ENCODE data around the gene DNAJB12.

Gene DNAJB12

DNA sequence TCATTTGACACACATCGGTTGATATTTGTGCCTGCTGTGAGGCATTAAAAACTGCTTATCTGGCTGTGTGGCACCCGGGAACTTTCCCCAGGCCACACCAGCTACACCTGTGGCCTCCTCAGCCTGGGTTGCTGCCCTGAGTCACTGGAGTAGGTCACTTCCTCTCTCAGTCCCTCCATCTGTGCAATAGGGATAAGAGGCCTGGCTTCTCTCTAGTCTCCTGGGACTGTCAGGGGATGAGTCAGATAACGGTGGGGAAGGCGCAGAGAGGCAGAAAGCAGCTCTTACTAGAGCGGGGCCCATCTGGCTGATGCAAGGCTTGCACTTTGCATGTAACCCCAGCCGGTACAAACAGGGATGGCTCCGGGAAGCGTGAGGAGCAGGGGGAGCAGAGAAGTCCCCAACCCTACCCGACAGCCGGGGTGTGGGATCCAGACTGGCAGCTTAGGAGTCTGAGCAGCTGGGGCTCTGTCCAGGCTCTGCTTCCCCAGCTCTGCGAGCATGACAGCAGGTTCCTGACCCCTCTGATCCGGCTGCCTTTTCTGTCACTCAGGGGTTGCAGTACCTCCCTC lies 34.0 kb downstream of the DNAJB12 start:
- TF ChIP-seq POLR2A (IDR thresholded peaks at IDR 0.05; ENCODE audit: low read depth, low read length) = no peak; the same call in 1 of the 2 replicates
- peak; percentile 100 for DNase-seq (ENCODE audit: insufficient read length, low spot score)
- peak; percentile 96 for FAIRE-seq

DNA sequence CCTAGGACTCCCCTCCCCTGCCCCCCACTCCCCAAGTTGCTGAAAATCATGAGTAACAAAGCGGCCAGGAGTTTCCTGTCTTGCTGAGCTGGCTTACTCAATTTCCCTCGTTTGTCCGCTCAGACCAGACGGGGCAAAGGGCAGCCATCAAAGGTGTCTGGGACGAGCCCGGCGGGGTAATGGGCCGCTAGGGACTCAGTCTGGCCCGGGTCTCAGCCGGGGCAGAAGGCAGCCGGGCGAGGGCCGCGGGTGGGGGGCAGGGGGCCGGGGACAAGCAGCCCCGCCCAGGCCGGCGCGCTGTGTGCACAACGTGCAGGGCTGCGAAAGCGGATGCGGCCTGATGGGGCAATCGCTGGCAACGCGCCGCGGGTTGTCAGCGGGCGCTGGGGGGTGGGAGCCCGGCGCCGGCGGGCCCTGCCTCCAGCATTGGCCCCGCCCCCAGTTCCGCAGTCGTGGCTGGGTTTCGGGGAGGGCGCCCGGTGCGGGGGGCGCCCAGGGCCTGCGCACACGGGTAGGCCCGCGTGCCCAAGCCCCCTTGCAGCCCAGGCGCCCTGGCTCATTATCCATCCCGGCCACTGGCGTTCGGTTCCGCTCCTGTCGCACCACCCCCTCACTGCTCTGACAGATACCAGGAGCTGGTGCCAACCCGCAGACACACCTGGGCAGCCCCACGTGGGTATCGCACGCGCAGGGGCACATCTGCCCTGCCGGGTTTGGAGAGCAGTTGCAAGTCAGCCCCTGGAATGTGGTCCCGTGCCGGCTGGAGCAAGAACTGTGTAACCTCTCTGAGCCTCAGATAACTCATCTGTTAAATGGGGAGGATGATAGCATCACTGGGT lies 35.1 kb downstream of the DNAJB12 start:
- no peak for FAIRE-seq
- peak; percentile 86 for DNase-seq (ENCODE audit: insufficient read length, low spot score)
- peak; percentile 25; the same call in 1 of the 2 replicates for TF ChIP-seq POLR2A (IDR thresholded peaks at IDR 0.05; ENCODE audit: low read depth, low read length)

DNA sequence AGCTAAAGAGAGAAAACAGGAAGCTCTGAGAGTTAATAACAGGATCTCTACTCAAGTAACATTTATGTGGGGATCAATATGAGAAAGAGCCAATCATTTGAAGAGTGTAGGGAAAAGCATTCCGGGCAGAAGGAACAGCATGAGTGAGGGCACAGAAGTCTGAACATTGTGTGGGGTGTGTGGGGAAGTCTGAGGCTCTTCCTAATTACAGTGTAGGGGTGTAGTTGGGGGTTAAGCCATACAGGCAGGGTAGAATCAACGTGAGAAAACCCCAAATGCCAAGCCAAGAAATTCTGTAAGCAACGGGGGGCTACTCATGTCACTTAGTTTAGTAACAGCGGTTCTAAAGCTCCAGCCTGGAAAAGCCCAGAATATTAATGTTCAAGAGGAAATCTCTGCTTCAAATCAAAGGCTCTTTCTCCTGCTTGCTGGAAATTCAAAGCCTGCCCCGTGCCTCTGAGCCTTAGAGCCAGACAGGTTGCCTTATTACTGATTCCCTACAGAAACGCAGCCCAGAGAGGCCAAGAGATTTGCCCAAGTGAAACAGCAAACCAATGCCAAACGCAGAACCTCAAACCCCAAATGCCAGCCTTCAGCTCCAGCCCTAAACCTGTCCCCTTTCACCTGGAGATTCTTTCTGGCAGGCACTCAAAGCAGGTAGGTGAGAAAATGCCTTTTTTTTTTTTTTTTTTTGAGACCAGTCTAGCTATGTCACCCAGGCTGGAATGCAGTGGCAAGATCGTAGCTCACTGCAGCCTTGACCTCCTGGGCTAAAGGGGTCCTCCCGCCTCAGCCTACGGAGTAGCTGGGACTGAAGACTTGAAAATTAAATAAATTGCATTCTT lies 36.1 kb downstream of the DNAJB12 start:
- no peak for TF ChIP-seq POLR2A (IDR thresholded peaks at IDR 0.05; ENCODE audit: low read depth, low read length)
- no peak for FAIRE-seq
- DNase-seq (ENCODE audit: insufficient read length, low spot score) = no peak

GRCh38 chr10:72316748-72317435 lies 37.8 kb downstream of the DNAJB12 start:
- DNase-seq (ENCODE audit: insufficient read length, low spot score) (no peak), FAIRE-seq (no peak)
- TF ChIP-seq POLR2A (IDR thresholded peaks at IDR 0.05; ENCODE audit: low read depth, low read length) = no peak

DNA sequence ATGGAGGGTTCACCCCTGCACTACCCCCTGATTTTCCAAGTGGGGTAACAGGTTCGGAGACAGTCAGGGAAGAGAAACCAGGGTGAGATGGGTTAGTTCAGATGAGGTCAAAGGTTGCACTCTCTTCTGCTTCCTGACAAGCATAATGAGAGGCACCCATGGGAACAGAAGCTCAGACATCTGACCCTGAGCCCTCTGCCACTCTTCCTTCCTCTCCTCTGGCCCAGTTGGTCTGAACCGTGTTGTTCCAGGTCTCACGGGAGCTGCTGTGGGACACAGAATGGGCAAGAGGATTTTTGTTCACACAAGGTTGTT lies 38.4 kb downstream of the DNAJB12 start:
- FAIRE-seq (no peak), DNase-seq (ENCODE audit: insufficient read length, low spot score) (no peak)
- no peak for TF ChIP-seq POLR2A (IDR thresholded peaks at IDR 0.05; ENCODE audit: low read depth, low read length)

GRCh38 chr10:72315611-72316385 lies 38.9 kb downstream of the DNAJB12 start:
- no peak for TF ChIP-seq POLR2A (IDR thresholded peaks at IDR 0.05; ENCODE audit: low read depth, low read length)
- DNase-seq (ENCODE audit: insufficient read length, low spot score) (no peak), FAIRE-seq (peak; percentile 88)

GRCh38 chr10:72315054-72315453 lies 39.7 kb downstream of the DNAJB12 start:
- FAIRE-seq = no peak
- DNase-seq (ENCODE audit: insufficient read length, low spot score) = no peak
- TF ChIP-seq POLR2A (IDR thresholded peaks at IDR 0.05; ENCODE audit: low read depth, low read length) = no peak

DNA sequence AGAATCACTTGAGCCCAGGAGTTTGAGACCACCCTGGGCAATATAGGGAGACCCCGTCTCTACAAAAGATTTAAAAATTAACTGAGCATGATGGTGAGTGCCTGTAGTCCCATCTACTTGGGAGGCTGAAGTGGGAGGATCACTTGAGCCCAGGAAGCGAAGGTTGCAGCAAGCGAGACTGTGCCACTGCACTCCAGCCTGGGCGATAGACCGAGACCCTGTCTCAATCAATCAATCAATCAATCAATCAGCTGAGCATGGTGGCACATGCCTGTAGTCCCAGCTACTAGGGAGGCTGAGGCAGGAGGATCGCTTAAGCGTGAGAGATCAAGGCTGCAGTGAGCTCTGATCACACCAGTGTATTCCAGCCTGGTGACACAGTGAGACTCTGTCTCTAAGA lies 40.5 kb downstream of the DNAJB12 start:
- DNase-seq (ENCODE audit: insufficient read length, low spot score) (no peak), FAIRE-seq (no peak)
- no peak for TF ChIP-seq POLR2A (IDR thresholded peaks at IDR 0.05; ENCODE audit: low read depth, low read length)

DNA sequence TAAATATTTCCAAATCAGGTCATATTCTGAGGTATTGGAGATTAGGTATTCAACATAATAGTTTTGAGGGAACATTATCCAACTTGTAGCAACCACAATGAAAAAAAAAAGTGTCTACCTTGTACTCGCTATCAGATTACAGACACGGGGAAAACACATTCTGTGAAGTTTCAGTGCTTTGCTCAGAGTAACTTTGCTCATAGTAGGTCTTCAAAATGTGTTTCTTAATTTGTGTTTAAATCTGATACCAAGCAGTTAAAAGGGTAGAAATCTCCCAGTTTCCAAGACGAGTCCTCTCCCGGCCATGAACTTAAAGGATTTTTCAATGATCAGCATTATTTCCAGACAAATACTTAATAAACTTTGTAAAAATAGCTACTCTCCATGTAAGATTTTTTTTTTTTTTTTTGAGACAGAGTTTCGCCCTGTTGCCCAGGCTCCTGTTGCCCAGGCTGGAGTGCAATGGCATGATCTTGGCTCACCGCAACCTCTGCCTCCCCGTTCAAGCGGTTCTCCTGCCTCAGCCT lies 41.8 kb downstream of the DNAJB12 start:
- FAIRE-seq = no peak
- DNase-seq (ENCODE audit: insufficient read length, low spot score) = no peak
- TF ChIP-seq POLR2A (IDR thresholded peaks at IDR 0.05; ENCODE audit: low read depth, low read length) = no peak

GRCh38 chr10:72311667-72312066 lies 43.1 kb downstream of the DNAJB12 start:
- no peak for TF ChIP-seq POLR2A (IDR thresholded peaks at IDR 0.05; ENCODE audit: low read depth, low read length)
- no peak for DNase-seq (ENCODE audit: insufficient read length, low spot score)
- FAIRE-seq = no peak

DNA sequence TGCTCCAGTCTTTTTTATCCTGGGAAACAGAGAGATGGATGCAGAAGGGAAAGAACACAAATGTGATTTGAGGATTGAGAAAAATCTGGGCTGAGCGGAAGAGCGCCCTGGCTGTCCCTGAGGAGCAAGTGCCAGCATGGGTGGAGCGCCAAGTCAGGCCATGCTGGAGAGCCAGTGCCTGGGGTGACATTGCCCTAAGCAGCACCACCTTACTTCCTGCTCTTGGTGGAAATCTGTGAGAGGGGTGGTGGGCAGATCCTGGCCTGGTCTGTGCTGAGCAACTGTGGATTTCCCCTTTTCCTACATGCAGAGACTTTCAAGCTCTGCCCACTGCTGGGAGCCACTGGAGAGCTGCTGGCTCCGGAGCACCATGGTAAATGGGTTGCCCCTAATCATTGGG lies 44.1 kb downstream of the DNAJB12 start:
- no peak for TF ChIP-seq POLR2A (IDR thresholded peaks at IDR 0.05; ENCODE audit: low read depth, low read length)
- no peak for FAIRE-seq
- no peak for DNase-seq (ENCODE audit: insufficient read length, low spot score)

GRCh38 chr10:72310241-72310633 lies 44.5 kb downstream of the DNAJB12 start:
- TF ChIP-seq POLR2A (IDR thresholded peaks at IDR 0.05; ENCODE audit: low read depth, low read length) = no peak
- DNase-seq (ENCODE audit: insufficient read length, low spot score) = no peak
- FAIRE-seq = peak; percentile 62
